GM19193 (cell line): ENCODE results near the gene CTXND1.

Experiments used
- POLR2A ChIP-seq: IDR thresholded peaks from 4 replicates; pipeline ENCODE4 v1.6.1; 2011; ENCODE audit not compliant: insufficient read depth, insufficient read length; ENCODE audit errors: extremely low read depth

CTXND1 gene

DNA sequence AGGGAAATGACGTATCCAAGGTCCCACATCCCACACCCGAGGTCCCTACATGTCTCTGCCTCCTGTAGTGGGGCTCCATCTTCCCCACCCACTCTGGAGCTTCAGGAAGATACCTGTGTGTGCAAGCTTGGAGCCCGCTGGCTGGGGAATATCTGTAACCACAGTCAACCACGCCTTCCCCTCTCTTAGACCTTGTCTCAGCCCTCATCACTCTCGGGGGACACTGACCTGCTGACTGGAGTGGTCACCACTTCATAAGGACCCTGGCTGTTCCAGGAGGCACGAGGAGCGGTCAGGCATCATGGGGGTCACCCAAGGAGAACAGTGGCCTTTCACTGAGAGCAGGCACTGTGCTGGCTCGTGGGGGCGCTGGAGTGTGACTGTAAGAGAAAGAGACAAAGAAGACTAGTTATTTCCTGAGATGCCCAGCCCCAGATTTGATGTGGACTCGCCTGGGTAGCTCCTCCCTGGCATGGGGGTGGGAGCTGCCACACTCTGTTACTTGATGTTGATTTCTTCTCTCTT lies 48.6 kb downstream of the CTXND1 start:
- no peak for TF ChIP-seq POLR2A

GRCh38 chr15:80202641-80203360 lies 49.2 kb downstream of the CTXND1 start:
- no peak for TF ChIP-seq POLR2A

DNA sequence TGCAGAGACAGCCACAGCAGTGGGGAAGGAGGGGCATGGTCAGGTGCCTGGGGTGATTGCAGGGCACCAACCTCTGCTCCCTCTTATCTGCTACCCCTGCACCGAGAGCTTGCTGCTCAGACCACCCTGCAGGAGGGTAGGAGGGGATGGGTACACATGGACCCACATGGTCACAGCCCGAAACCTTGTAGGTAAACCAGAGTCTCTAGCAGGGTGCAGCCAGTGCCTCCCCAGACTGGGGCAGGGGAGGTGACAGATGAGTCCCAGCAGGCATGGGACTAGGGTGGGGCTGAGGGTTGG lies 50.0 kb downstream of the CTXND1 start:
- TF ChIP-seq POLR2A = no peak

GRCh38 chr15:80201256-80202015 lies 50.6 kb downstream of the CTXND1 start:
- TF ChIP-seq POLR2A = no peak

GRCh38 chr15:80199869-80200268 lies 52.1 kb downstream of the CTXND1 start:
- TF ChIP-seq POLR2A = no peak

GRCh38 chr15:80199366-80199765 lies 52.6 kb downstream of the CTXND1 start:
- TF ChIP-seq POLR2A = no peak

DNA sequence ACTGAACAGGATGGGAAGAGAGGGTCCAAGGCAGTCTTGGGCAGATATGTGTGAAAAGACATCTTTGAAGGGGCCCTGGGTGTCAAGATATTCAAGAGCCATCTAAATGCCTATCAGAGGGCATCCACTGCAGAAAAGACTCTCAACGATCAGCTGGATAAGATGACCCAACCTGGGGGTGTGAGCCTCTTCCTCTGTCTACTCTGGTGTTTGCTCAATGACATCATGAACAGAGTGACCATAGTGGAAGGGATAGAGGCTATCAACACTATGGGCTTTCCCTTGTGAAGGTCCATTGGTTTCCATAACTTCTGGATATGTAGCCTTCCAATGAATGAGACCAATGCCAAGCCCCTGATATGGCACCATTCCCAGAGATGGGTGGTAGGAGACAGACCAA lies 57.1 kb downstream of the CTXND1 start:
- TF ChIP-seq POLR2A = no peak

GRCh38 chr15:80194186-80194585 lies 57.8 kb downstream of the CTXND1 start:
- TF ChIP-seq POLR2A = no peak

- no peak for TF ChIP-seq POLR2A
Observed at GRCh38 chr15:80191897-80192595, 60.0 kb downstream of the CTXND1 start.

DNA sequence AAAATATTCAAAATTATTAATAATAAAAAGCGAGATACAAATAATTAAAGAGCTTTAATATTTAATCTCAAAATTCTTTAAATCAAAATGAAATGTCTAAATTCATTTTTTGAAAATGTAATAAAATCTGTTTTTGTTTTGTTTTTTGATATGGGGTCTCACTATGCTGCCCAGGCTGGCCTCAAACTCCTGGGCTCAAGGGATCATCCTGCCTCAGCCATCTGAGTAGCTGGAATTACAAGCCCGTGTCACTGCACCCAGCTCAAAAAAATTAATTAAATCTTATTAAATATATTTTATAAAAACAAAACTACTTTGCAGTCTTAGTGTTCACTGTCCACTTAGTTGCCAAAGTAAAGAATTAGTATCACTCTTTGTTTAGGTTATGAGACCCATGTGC lies 60.8 kb downstream of the CTXND1 start:
- no peak for TF ChIP-seq POLR2A

DNA sequence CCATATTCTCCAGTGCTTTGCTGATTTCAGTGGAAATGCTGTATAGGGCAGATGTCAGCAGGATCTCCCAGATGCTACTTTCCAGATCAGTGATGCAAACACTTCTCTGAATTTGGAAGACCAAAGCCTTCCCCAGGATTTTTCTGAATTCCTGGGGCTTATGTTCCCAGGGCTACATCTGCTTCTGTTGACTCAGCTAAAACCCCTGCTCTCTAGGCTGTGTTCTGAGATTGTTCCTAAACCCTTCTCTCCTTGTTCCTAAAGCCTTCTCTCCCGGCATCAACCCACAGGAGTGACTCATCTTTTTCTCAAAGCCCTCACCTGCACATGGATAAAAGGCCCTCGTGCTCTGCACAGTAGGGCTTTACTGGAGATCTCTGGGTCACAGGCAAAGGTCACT lies 63.8 kb downstream of the CTXND1 start:
- TF ChIP-seq POLR2A = no peak

GRCh38 chr15:80186597-80186996 lies 65.4 kb downstream of the CTXND1 start:
- TF ChIP-seq POLR2A = no peak

DNA sequence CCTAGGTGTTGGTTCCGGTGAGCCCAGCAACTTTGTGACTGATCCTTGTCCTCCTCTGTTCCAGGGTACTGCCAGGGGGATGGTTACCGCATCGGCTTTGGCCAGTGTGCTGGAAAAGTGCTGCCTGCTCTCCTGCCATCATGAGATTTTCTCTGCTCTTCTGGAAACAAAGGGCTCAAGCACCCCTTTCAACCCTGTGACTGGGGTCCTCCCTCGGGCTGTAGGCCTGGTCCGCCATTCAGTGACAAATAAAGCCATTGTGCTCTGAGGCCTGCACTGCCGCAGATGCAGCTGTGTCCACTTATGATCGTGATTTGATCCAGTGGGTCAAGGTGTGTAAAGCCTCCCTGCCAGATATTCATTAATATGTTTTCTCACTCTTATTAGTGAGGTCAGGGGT lies 65.9 kb downstream of the CTXND1 start:
- no peak for TF ChIP-seq POLR2A

DNA sequence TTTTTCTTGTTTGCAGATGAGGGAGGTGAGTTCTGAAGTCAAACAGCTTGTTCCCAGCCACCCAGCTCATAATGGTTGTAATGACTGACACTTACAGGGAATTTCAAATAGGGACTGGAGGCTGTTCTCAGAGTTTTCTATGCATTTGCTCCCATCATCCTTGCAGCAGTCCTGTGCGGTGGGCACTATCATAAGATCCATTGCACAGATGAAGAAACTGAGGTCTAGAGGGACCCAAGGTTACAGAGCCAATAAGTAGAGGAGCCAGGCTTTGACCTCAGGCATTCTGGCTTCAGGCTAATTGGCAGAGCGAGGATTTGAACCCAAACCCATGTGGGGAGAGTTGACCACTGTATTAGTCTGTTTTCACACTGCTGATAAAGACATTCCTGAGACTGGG lies 66.9 kb downstream of the CTXND1 start:
- TF ChIP-seq POLR2A = no peak

DNA sequence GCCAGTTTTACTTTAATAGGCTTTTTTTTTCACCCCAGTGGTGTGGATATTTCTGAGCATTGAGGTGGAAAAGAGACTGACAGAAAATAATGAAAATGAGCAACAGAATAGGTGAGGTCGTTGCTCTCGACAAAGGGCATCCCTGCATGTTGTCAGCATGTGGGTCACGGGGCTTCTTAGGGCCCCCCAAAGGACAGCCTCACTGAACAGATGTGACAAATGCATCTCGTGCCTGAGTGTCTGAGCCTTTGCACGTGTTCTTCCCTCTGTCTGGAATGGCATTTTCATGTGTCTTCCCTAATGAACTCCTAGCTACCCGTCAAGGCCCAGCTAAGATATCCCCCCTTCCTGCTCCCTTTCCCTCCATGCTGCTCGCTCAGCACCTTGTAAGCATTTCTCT lies 67.5 kb downstream of the CTXND1 start:
- no peak for TF ChIP-seq POLR2A

DNA sequence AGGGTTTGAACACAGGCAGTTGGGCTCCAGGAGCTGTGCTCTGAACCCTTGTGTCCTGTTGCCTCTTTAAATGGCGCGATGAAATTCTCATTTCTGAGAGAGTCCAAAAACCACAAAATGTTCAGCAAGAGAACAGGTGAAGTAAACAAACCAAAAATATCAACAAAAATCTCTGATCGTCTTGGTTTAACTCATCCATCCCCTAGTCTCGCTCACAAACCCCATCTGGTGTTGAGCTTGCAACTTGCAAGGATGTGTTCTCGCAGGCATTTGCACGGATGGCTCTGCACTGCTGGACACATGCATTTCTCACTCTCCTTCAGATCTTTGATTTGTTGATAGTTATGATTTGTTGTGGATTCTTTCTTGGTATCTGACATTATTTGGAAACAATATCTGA lies 68.1 kb downstream of the CTXND1 start:
- TF ChIP-seq POLR2A = no peak
